Measurements from ENCODE around the gene UBE2E3. TPM values are rescaled to one million over a fixed set of nuclear protein-coding genes. Genes with fewer than 3 reads are reported as not detected.

UBE2E3 gene
- total and polyA plus RNA-seq, 5 donors from 2014 or later: 12.4 to 31.9 (median 24.6) TPM

DNA sequence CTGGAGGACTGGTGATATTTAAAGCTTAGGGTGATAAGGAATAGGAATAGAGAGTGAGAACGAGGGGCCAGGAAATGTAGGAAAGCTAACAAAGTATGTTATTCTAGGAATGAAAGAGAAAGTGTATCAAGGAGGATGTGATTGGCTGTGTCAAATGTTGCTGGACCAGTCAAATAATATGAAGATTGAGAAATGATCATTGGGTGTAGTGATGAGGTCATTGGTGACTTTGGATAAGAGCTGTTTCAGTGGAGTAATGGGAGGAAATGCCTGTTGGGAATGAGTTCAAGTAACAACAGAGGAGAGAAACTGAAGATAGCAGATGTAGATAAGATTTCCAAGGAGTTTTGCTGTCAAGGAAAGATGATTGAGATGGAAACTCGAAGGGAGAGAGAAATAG lies 74.4 kb downstream of the UBE2E3 start:
- Histone ChIP-seq H3K4me3 (ENCODE audit: low read depth, low read length) (no peak overlapping the region), H3K4me1 (ENCODE audit: control insufficient read depth, insufficient read depth, low read length, poor library complexity, severe bottlenecking) (no peaks in the 10 kb centered on the region), H3K27me3 (ENCODE audit: control insufficient read depth, insufficient read depth, low read length) (no peaks in the 10 kb centered on the region), H3K36me3 (ENCODE audit: control insufficient read depth, insufficient read depth, low read length) (no peaks in the 10 kb centered on the region), H3K9me3 (ENCODE audit: control insufficient read depth in 2 of 2, low read length in 2 of 2) (no peaks in the 10 kb centered on the region), H3K27ac (ENCODE audit: insufficient read depth, low read length, poor library complexity, severe bottlenecking) (no peak overlapping the region)
- no peak overlapping the region for H3K4me3 Mint-ChIP-seq
- no peaks in the 10 kb centered on the region for H3K36me3 Mint-ChIP-seq
- DNase-seq (no peak), ATAC-seq (ENCODE audit: low read depth in 2 of 2) (no peak)
- H3K4me1 Mint-ChIP-seq: peaks cover 8 to 13% (median 11%) of the 10 kb centered on the region in 4 donors
- H3K27me3 Mint-ChIP-seq: no peaks in the 10 kb centered on the region
- no peak overlapping the region for H3K27ac Mint-ChIP-seq
- H3K9me3 Mint-ChIP-seq: peaks cover 0 to 1% (median 0%) of the 10 kb centered on the region in 7 donors

- no peaks in the 10 kb centered on the region for H3K27me3 ChIP-seq (ENCODE audit: control insufficient read depth, insufficient read depth, low read length)
- H3K9me3 ChIP-seq (ENCODE audit: control insufficient read depth in 2 of 2, low read length in 2 of 2): no peaks in the 10 kb centered on the region
- no peaks in the 10 kb centered on the region for H3K4me1 ChIP-seq (ENCODE audit: control insufficient read depth, insufficient read depth, low read length, poor library complexity, severe bottlenecking)
- peaks cover 0 to 5% (median 3%) of the 10 kb centered on the region in 4 donors for H3K4me1 Mint-ChIP-seq
- peaks cover 5% of the 10 kb centered on the region for H3K36me3 Mint-ChIP-seq
- peaks cover 1% of the 10 kb centered on the region for H3K36me3 ChIP-seq (ENCODE audit: control insufficient read depth, insufficient read depth, low read length)
- peaks cover 0 to 1% (median 0%) of the 10 kb centered on the region in 7 donors for H3K9me3 Mint-ChIP-seq
- peak in 2 of 3 donors; percentile 43 to 62 for DNase-seq
- no peak overlapping the region for H3K4me3 Mint-ChIP-seq
- H3K27ac ChIP-seq (ENCODE audit: insufficient read depth, low read length, poor library complexity, severe bottlenecking): no peak overlapping the region
- no peaks in the 10 kb centered on the region for H3K27me3 Mint-ChIP-seq
- H3K27ac Mint-ChIP-seq: no peak overlapping the region
- H3K4me3 ChIP-seq (ENCODE audit: low read depth, low read length): no peak overlapping the region
- peak in 1 of 2 donors; percentile 39 for ATAC-seq (ENCODE audit: low read depth in 2 of 2)
Measured at GRCh38 chr2:181058378-181059269, 78.2 kb downstream of the UBE2E3 start.

GRCh38 chr2:181063696-181064095 lies 83.3 kb downstream of the UBE2E3 start:
- Mint-ChIP-seq H3K4me1 (peaks cover 0 to 1% (median 0%) of the 10 kb centered on the region in 4 donors), H3K36me3 (peaks cover 5% of the 10 kb centered on the region), H3K27me3 (peaks cover 4% of the 10 kb centered on the region), H3K4me3 (no peak overlapping the region), H3K9me3 (no peaks in the 10 kb centered on the region), H3K27ac (no peak overlapping the region)
- DNase-seq (no peak), ATAC-seq (ENCODE audit: low read depth in 2 of 2) (no peak)
- peaks cover 1% of the 10 kb centered on the region for H3K36me3 ChIP-seq (ENCODE audit: control insufficient read depth, insufficient read depth, low read length)
- H3K4me1 ChIP-seq (ENCODE audit: control insufficient read depth, insufficient read depth, low read length, poor library complexity, severe bottlenecking): no peaks in the 10 kb centered on the region
- H3K9me3 ChIP-seq (ENCODE audit: control insufficient read depth in 2 of 2, low read length in 2 of 2): no peaks in the 10 kb centered on the region
- no peaks in the 10 kb centered on the region for H3K27me3 ChIP-seq (ENCODE audit: control insufficient read depth, insufficient read depth, low read length)
- no peak overlapping the region for H3K27ac ChIP-seq (ENCODE audit: insufficient read depth, low read length, poor library complexity, severe bottlenecking)
- H3K4me3 ChIP-seq (ENCODE audit: low read depth, low read length): no peak overlapping the region

DNA sequence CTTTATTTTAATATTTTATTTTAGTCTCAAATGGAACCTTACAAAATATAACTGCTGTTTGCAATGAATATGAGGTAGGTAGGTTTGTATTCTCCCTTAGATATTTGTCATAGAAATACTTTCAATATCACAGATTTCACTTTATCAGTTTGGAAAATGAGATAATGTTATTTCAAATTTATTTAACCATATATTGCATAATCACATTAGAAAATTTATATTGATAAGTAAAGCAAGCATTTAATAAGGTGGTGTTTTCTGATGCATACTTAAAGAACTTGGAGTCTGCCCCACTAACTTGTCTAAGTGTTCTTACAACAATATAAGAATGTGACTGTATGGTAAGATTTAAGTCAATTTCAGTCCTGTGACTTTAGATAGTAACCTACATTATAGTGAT lies 85.1 kb downstream of the UBE2E3 start:
- Histone ChIP-seq H3K27me3 (ENCODE audit: control insufficient read depth, insufficient read depth, low read length) (no peaks in the 10 kb centered on the region), H3K36me3 (ENCODE audit: control insufficient read depth, insufficient read depth, low read length) (peaks cover 1% of the 10 kb centered on the region), H3K9me3 (ENCODE audit: control insufficient read depth in 2 of 2, low read length in 2 of 2) (no peaks in the 10 kb centered on the region), H3K27ac (ENCODE audit: insufficient read depth, low read length, poor library complexity, severe bottlenecking) (no peak overlapping the region), H3K4me3 (ENCODE audit: low read depth, low read length) (no peak overlapping the region), H3K4me1 (ENCODE audit: control insufficient read depth, insufficient read depth, low read length, poor library complexity, severe bottlenecking) (no peaks in the 10 kb centered on the region)
- H3K27ac Mint-ChIP-seq: no peak overlapping the region
- DNase-seq (no peak), ATAC-seq (ENCODE audit: low read depth in 2 of 2) (no peak)
- no peak overlapping the region for H3K4me3 Mint-ChIP-seq
- peaks cover 5% of the 10 kb centered on the region for H3K36me3 Mint-ChIP-seq
- H3K27me3 Mint-ChIP-seq: peaks cover 4% of the 10 kb centered on the region
- H3K4me1 Mint-ChIP-seq: no peaks in the 10 kb centered on the region
- H3K9me3 Mint-ChIP-seq: no peaks in the 10 kb centered on the region

GRCh38 chr2:181066333-181066732 lies 85.9 kb downstream of the UBE2E3 start:
- Histone ChIP-seq H3K27ac (ENCODE audit: insufficient read depth, low read length, poor library complexity, severe bottlenecking) (no peak overlapping the region), H3K4me3 (ENCODE audit: low read depth, low read length) (no peak overlapping the region), H3K9me3 (ENCODE audit: control insufficient read depth in 2 of 2, low read length in 2 of 2) (no peaks in the 10 kb centered on the region), H3K36me3 (ENCODE audit: control insufficient read depth, insufficient read depth, low read length) (peaks cover 1% of the 10 kb centered on the region), H3K27me3 (ENCODE audit: control insufficient read depth, insufficient read depth, low read length) (no peaks in the 10 kb centered on the region), H3K4me1 (ENCODE audit: control insufficient read depth, insufficient read depth, low read length, poor library complexity, severe bottlenecking) (no peaks in the 10 kb centered on the region)
- Mint-ChIP-seq H3K27me3 (peaks cover 4% of the 10 kb centered on the region), H3K9me3 (no peaks in the 10 kb centered on the region), H3K27ac (no peak overlapping the region), H3K4me3 (no peak overlapping the region), H3K36me3 (peaks cover 5% of the 10 kb centered on the region), H3K4me1 (no peaks in the 10 kb centered on the region)
- DNase-seq (no peak), ATAC-seq (ENCODE audit: low read depth in 2 of 2) (no peak)

GRCh38 chr2:181070119-181070835 lies 89.9 kb downstream of the UBE2E3 start:
- H3K4me3 Mint-ChIP-seq: no peak overlapping the region
- no peak overlapping the region for H3K4me3 ChIP-seq (ENCODE audit: low read depth, low read length)
- H3K27me3 Mint-ChIP-seq: peaks cover 4% of the 10 kb centered on the region
- no peaks in the 10 kb centered on the region for H3K27me3 ChIP-seq (ENCODE audit: control insufficient read depth, insufficient read depth, low read length)
- no peak overlapping the region for H3K27ac ChIP-seq (ENCODE audit: insufficient read depth, low read length, poor library complexity, severe bottlenecking)
- ATAC-seq (ENCODE audit: low read depth in 2 of 2) (no peak), DNase-seq (no peak)
- no peaks in the 10 kb centered on the region for H3K9me3 ChIP-seq (ENCODE audit: control insufficient read depth in 2 of 2, low read length in 2 of 2)
- H3K4me1 ChIP-seq (ENCODE audit: control insufficient read depth, insufficient read depth, low read length, poor library complexity, severe bottlenecking): no peaks in the 10 kb centered on the region
- H3K4me1 Mint-ChIP-seq: no peaks in the 10 kb centered on the region
- H3K9me3 Mint-ChIP-seq: no peaks in the 10 kb centered on the region
- H3K27ac Mint-ChIP-seq: no peak overlapping the region
- no peaks in the 10 kb centered on the region for H3K36me3 Mint-ChIP-seq
- no peaks in the 10 kb centered on the region for H3K36me3 ChIP-seq (ENCODE audit: control insufficient read depth, insufficient read depth, low read length)

GRCh38 chr2:181070836-181071200 lies 90.4 kb downstream of the UBE2E3 start:
- no peaks in the 10 kb centered on the region for H3K4me1 ChIP-seq (ENCODE audit: control insufficient read depth, insufficient read depth, low read length, poor library complexity, severe bottlenecking)
- H3K27me3 ChIP-seq (ENCODE audit: control insufficient read depth, insufficient read depth, low read length): no peaks in the 10 kb centered on the region
- H3K9me3 ChIP-seq (ENCODE audit: control insufficient read depth in 2 of 2, low read length in 2 of 2): no peaks in the 10 kb centered on the region
- ATAC-seq (ENCODE audit: low read depth in 2 of 2) (no peak), DNase-seq (no peak)
- H3K4me3 Mint-ChIP-seq: no peak overlapping the region
- no peaks in the 10 kb centered on the region for H3K4me1 Mint-ChIP-seq
- H3K4me3 ChIP-seq (ENCODE audit: low read depth, low read length): no peak overlapping the region
- no peaks in the 10 kb centered on the region for H3K36me3 Mint-ChIP-seq
- H3K9me3 Mint-ChIP-seq: no peaks in the 10 kb centered on the region
- H3K27ac Mint-ChIP-seq: no peak overlapping the region
- H3K36me3 ChIP-seq (ENCODE audit: control insufficient read depth, insufficient read depth, low read length): no peaks in the 10 kb centered on the region
- H3K27ac ChIP-seq (ENCODE audit: insufficient read depth, low read length, poor library complexity, severe bottlenecking): no peak overlapping the region
- H3K27me3 Mint-ChIP-seq: peaks cover 4% of the 10 kb centered on the region

All from CD4-positive, CD25-positive, alpha-beta regulatory T cell (primary cell).